Mesenchymal stem cell (in vitro differentiated cells and primary cell): ENCODE data around the gene RGS7.

Experiments used
- DNase-seq: peaks from one replicate; pipeline ENCODE4 v3.0.0-alpha.2; 2013
- H2AFZ ChIP-seq: one replicate; pipeline ENCODE4 v1.6.1; 2013; ENCODE audit warnings: low read depth, mild to moderate bottlenecking, control low read depth, inconsistent platforms, low read length, moderate library complexity
- H2AK5ac ChIP-seq: 2 replicates; pipeline ENCODE4 v1.6.1; 2013; ENCODE audit warnings: low read length, moderate library complexity, mild to moderate bottlenecking, inconsistent platforms; ENCODE audit not compliant: severe bottlenecking
- H2BK120ac ChIP-seq: one replicate; pipeline ENCODE4 v1.6.1; 2013; ENCODE audit warnings: low read depth, mild to moderate bottlenecking, inconsistent platforms, low read length, moderate library complexity
- H2BK12ac ChIP-seq, 2 experiments: one replicate each; pipeline ENCODE4 v1.6.1; 2013; ENCODE audit warnings: inconsistent platforms in 2 of 2, low read length in 2 of 2, mild to moderate bottlenecking in 2 of 2, moderate library complexity in 2 of 2, control low read depth in 1 of 2
- H2BK15ac ChIP-seq: one replicate; pipeline ENCODE4 v1.6.1; 2013; ENCODE audit warnings: mild to moderate bottlenecking, low read depth, inconsistent platforms; ENCODE audit not compliant: poor library complexity, severe bottlenecking
- H2BK5ac ChIP-seq: 2 replicates; pipeline ENCODE4 v1.6.1; 2013; ENCODE audit warnings: low read depth, mild to moderate bottlenecking, low read length, control low read depth, inconsistent platforms; ENCODE audit not compliant: poor library complexity, severe bottlenecking
- H3K14ac ChIP-seq, 2 experiments: one replicate each; pipeline ENCODE4 v1.6.1; 2013; ENCODE audit warnings: inconsistent platforms in 2 of 2, low read length in 2 of 2, control low read depth in 1 of 2, mild to moderate bottlenecking in 1 of 2, moderate library complexity in 1 of 2
- H3K18ac ChIP-seq, 2 experiments: one replicate each; pipeline ENCODE4 v1.6.1; 2013; ENCODE audit warnings: inconsistent platforms in 2 of 2, low read length in 2 of 2, control low read depth in 1 of 2, low read depth in 1 of 2, mild to moderate bottlenecking in 1 of 2
- H3K23ac ChIP-seq, 2 experiments: one replicate each; pipeline ENCODE4 v1.6.1; 2013; ENCODE audit warnings: inconsistent platforms in 2 of 2, low read length in 2 of 2, mild to moderate bottlenecking in 2 of 2, moderate library complexity in 2 of 2, control low read depth in 1 of 2
- H3K27ac ChIP-seq: 2 replicates; pipeline ENCODE4 v1.5.1; 2013; ENCODE audit warnings: mild to moderate bottlenecking, moderate library complexity, low read length, control low read depth, inconsistent platforms; ENCODE audit not compliant: poor library complexity, severe bottlenecking
- H3K27me3 ChIP-seq, 2 experiments: 2 replicates each; pipeline versions ENCODE4 v1.6.1 to v1.7.0; 2013; ENCODE audit warnings: low read length in 2 of 2, mild to moderate bottlenecking in 2 of 2, moderate library complexity in 2 of 2, control low read depth in 1 of 2, inconsistent platforms in 1 of 2; ENCODE audit not compliant: control insufficient read depth in 1 of 2, insufficient read depth in 1 of 2
- H3K36me3 ChIP-seq, 2 experiments: 2 replicates each; pipeline versions ENCODE4 v1.6.1 to v1.7.0; 2013; ENCODE audit warnings: low read length in 2 of 2, control low read depth in 1 of 2, inconsistent platforms in 1 of 2, low read depth in 1 of 2, mild to moderate bottlenecking in 1 of 2; ENCODE audit not compliant: insufficient read depth in 2 of 2, control insufficient read depth in 1 of 2
- H3K4ac ChIP-seq, 2 experiments: one replicate each; pipeline ENCODE4 v1.6.1; 2013; ENCODE audit warnings: inconsistent platforms in 2 of 2, low read length in 2 of 2, mild to moderate bottlenecking in 2 of 2, moderate library complexity in 2 of 2, control low read depth in 1 of 2, low read depth in 1 of 2
- H3K4me1 ChIP-seq: 2 replicates; pipeline ENCODE4 v1.6.1; 2013; ENCODE audit warnings: low read depth, low read length, control low read depth; ENCODE audit not compliant: control insufficient read depth, insufficient read depth
- H3K4me2 ChIP-seq: 2 replicates; pipeline ENCODE4 v1.6.1; 2013; ENCODE audit warnings: low read length, mild to moderate bottlenecking, inconsistent platforms; ENCODE audit not compliant: poor library complexity, severe bottlenecking
- H3K4me3 ChIP-seq, 2 experiments: 2 replicates each; pipeline versions ENCODE4 v1.5.1 to v1.7.0; 2013; ENCODE audit warnings: low read length in 2 of 2, mild to moderate bottlenecking in 2 of 2, control low read depth in 1 of 2, low read depth in 1 of 2; ENCODE audit not compliant: insufficient read depth in 1 of 2
- H3K79me1 ChIP-seq: replicated peaks from 2 replicates; pipeline ENCODE4 v1.6.1; 2013; ENCODE audit warnings: mild to moderate bottlenecking, control low read depth, low read length, inconsistent platforms; ENCODE audit not compliant: poor library complexity, severe bottlenecking
- H3K9ac ChIP-seq: 2 replicates; pipeline ENCODE4 v1.7.0; 2013; ENCODE audit warnings: mild to moderate bottlenecking, low read length, moderate library complexity
- H3K9me3 ChIP-seq: 2 replicates; pipeline ENCODE4 v1.7.0; 2013; ENCODE audit warnings: mild to moderate bottlenecking, low read length; ENCODE audit not compliant: control insufficient read depth
- H4K8ac ChIP-seq: one replicate; pipeline ENCODE4 v1.6.1; 2013; ENCODE audit warnings: inconsistent platforms, mild to moderate bottlenecking, low read length, moderate library complexity
- H4K91ac ChIP-seq: one replicate; pipeline ENCODE4 v1.6.1; 2013; ENCODE audit warnings: mild to moderate bottlenecking, low read length, inconsistent platforms
- WGBS: methylation state at CpG from one replicate; pipeline ENCODE4 v1.1.7; 2013; ENCODE audit warnings: mixed read lengths; 5-methylcytosine and 5-hydroxymethylcytosine counted together

RGS7 gene

GRCh38 chr1:240878631-240879030, 478.4 kb downstream of the RGS7 start:
- Histone ChIP-seq H3K14ac (no peak overlapping the region), H2AK5ac (no peak overlapping the region), H3K9me3 (peaks cover 5% of the 10 kb centered on the region), H3K27me3 (no peaks in the 10 kb centered on the region), H3K36me3 (no peaks in the 10 kb centered on the region), H2AFZ (no peak overlapping the region), H3K9ac (no peak overlapping the region), H2BK120ac (no peak overlapping the region), H3K79me1 (no peaks in the 10 kb centered on the region), H3K4ac (no peak overlapping the region), H2BK15ac (no peak overlapping the region), H3K27ac (no peak overlapping the region), H3K23ac (no peak overlapping the region), H3K4me3 (no peak overlapping the region), H4K8ac (no peak overlapping the region), H2BK12ac (no peak overlapping the region), H3K4me1 (no peaks in the 10 kb centered on the region), H4K91ac (no peak overlapping the region), H3K4me2 (no peak overlapping the region), H2BK5ac (no peak overlapping the region), H3K18ac (no peak overlapping the region)
- no peak for DNase-seq
- 78% methylated on average over 1 of the region's 1 CpG for WGBS

- no peak overlapping the region for H3K4me3 ChIP-seq
- H3K79me1 ChIP-seq = no peaks in the 10 kb centered on the region
- no peak overlapping the region for H2BK120ac ChIP-seq
- H3K36me3 ChIP-seq = no peaks in the 10 kb centered on the region
- H3K14ac ChIP-seq = no peak overlapping the region
- H3K27ac ChIP-seq = no peak overlapping the region
- H2AK5ac ChIP-seq = no peak overlapping the region
- peaks cover 7% of the 10 kb centered on the region for H3K9me3 ChIP-seq
- H4K8ac ChIP-seq = no peak overlapping the region
- H3K4me1 ChIP-seq = no peaks in the 10 kb centered on the region
- H4K91ac ChIP-seq = no peak overlapping the region
- H2AFZ ChIP-seq = no peak overlapping the region
- no peak overlapping the region for H3K23ac ChIP-seq
- H3K9ac ChIP-seq = no peak overlapping the region
- H3K4ac ChIP-seq = no peak overlapping the region
- no peak overlapping the region for H3K18ac ChIP-seq
- no peak overlapping the region for H2BK5ac ChIP-seq
- H2BK15ac ChIP-seq = no peak overlapping the region
- H3K27me3 ChIP-seq = no peaks in the 10 kb centered on the region
- DNase-seq = no peak
- no peak overlapping the region for H3K4me2 ChIP-seq
- H2BK12ac ChIP-seq = no peak overlapping the region
- 100% methylated on average over 1 of the region's 1 CpG for WGBS
Observed at GRCh38 chr1:240877605-240878004, 479.4 kb downstream of the RGS7 start.

GRCh38 chr1:240876071-240876470, 480.9 kb downstream of the RGS7 start:
- no peaks in the 10 kb centered on the region for H3K27me3 ChIP-seq

GRCh38 chr1:240869071-240869470, 487.9 kb downstream of the RGS7 start:
- H3K4me1 ChIP-seq = no peaks in the 10 kb centered on the region
- no peak overlapping the region for H3K23ac ChIP-seq
- H3K9me3 ChIP-seq = peaks cover 3% of the 10 kb centered on the region
- no peak overlapping the region for H4K91ac ChIP-seq
- 87% methylated on average over 3 of the region's 3 CpGs for WGBS
- H3K27ac ChIP-seq = no peak overlapping the region
- H4K8ac ChIP-seq = no peak overlapping the region
- no peaks in the 10 kb centered on the region for H3K79me1 ChIP-seq
- no peak overlapping the region for H2AFZ ChIP-seq
- H3K4me3 ChIP-seq = no peak overlapping the region
- no peak overlapping the region for H3K9ac ChIP-seq
- no peak overlapping the region for H2BK15ac ChIP-seq
- no peak overlapping the region for H2BK5ac ChIP-seq
- no peaks in the 10 kb centered on the region for H3K36me3 ChIP-seq
- no peak overlapping the region for H3K4ac ChIP-seq
- no peak for DNase-seq
- H3K27me3 ChIP-seq = no peaks in the 10 kb centered on the region
- H2BK12ac ChIP-seq = no peak overlapping the region
- H3K18ac ChIP-seq = no peak overlapping the region
- no peak overlapping the region for H3K4me2 ChIP-seq
- H2AK5ac ChIP-seq = no peak overlapping the region
- H2BK120ac ChIP-seq = no peak overlapping the region
- H3K14ac ChIP-seq = no peak overlapping the region

More at GRCh38 chr1:240876071-240876470, 480.9 kb downstream of the RGS7 start:
- H3K27ac ChIP-seq = no peak overlapping the region
- no peak overlapping the region for H2AK5ac ChIP-seq
- no peak overlapping the region for H3K4me3 ChIP-seq
- no peak overlapping the region for H3K4ac ChIP-seq
- no peak overlapping the region for H4K91ac ChIP-seq
- H3K4me1 ChIP-seq = no peaks in the 10 kb centered on the region
- H2BK15ac ChIP-seq = no peak overlapping the region
- no peak overlapping the region for H4K8ac ChIP-seq
- no peaks in the 10 kb centered on the region for H3K36me3 ChIP-seq
- no peak overlapping the region for H3K9ac ChIP-seq
- no peak overlapping the region for H3K18ac ChIP-seq
- WGBS = 37% methylated on average over 4 of the region's 4 CpGs
- H3K23ac ChIP-seq = no peak overlapping the region
- H2BK120ac ChIP-seq = no peak overlapping the region
- H3K4me2 ChIP-seq = no peak overlapping the region
- no peak overlapping the region for H2BK12ac ChIP-seq
- H3K14ac ChIP-seq = no peak overlapping the region
- H3K79me1 ChIP-seq = no peaks in the 10 kb centered on the region
- peaks cover 7% of the 10 kb centered on the region for H3K9me3 ChIP-seq
- no peak overlapping the region for H2AFZ ChIP-seq
- no peak for DNase-seq
- no peak overlapping the region for H2BK5ac ChIP-seq
